GM12892 (cell line): Measurements from ENCODE around the gene FOSB.

Source experiments
- POLR2A ChIP-seq: IDR thresholded peaks from 2 replicates; pipeline ENCODE4 v1.6.1; 2011; ENCODE audit warnings: low read depth, low read length, control low read depth
- POLR2AphosphoS5 ChIP-seq: IDR thresholded peaks from 2 replicates; pipeline ENCODE4 v1.6.1; 2011; ENCODE audit warnings: low read depth, low read length, control low read depth

GRCh38 chr19:45502111-45502510 is 34.3 kb downstream of the FOSB start:
- TF ChIP-seq POLR2AphosphoS5 (no peak), POLR2A (no peak)
